Thoracic aorta (tissue), 2 donors: Measurements from ENCODE around the gene CUX1. TPM values are rescaled to one million over a fixed set of nuclear protein-coding genes. Genes with fewer than 3 reads are reported as not detected.
"Not testable (repeated sequence)": the region's sequence is repeated elsewhere in the genome, so short reads cannot be mapped to it uniquely, and the experiment has no call there.

Experiments used
- ATAC-seq: fragments of 150-250 bp; one replicate; pipeline ENCODE4 v1.8.0; 2017; ENCODE audit warnings: low read depth; ENCODE audit not compliant: insufficient number of reproducible peaks, low FRiP score
- DNase-seq: peaks from one replicate; pipeline ENCODE4 v3.0.0-alpha.2; 2020; ENCODE audit warnings: low spot score
- H3K27ac ChIP-seq, 2 donors: fragments of 200-600 bp; sonication (generic); 1 replicate in 1 of 2; 2 replicates in 1 of 2; pipeline ENCODE4 v1.5.1; 2016; ENCODE audit warnings: mild to moderate bottlenecking in 2 of 2, moderate library complexity in 2 of 2
- H3K27me3 ChIP-seq: fragments of 200-600 bp; sonication (generic); replicated peaks from 2 replicates; pipeline ENCODE4 v1.6.0; 2016; ENCODE audit warnings: mild to moderate bottlenecking; ENCODE audit not compliant: insufficient read depth
- H3K36me3 ChIP-seq: fragments of 200-600 bp; sonication (generic); one replicate; pipeline ENCODE4 v1.5.1; 2016
- H3K4me1 ChIP-seq, 2 donors: fragments of 200-600 bp; sonication (generic); 1 replicate in 1 of 2; 2 replicates in 1 of 2; pipeline versions ENCODE4 v1.5.1 to v1.6.0; 2016; ENCODE audit warnings: low read depth in 2 of 2, mild to moderate bottlenecking in 1 of 2; ENCODE audit not compliant: control insufficient read depth in 1 of 2
- H3K4me3 ChIP-seq: fragments of 200-600 bp; sonication (generic); 2 replicates; pipeline ENCODE4 v1.5.1; 2016; ENCODE audit warnings: mild to moderate bottlenecking
- H3K9me3 ChIP-seq: fragments of 200-600 bp; sonication (generic); 2 replicates; pipeline ENCODE4 v1.5.1; 2016
- total RNA-seq, 2 donors: library from RNA; depleted of rRNA; stranded (reverse); fragments of >200 nt; gene quantifications; one replicate each; pipeline versions ENCODE4 v1.1.0 to v1.2.3, GENCODE V29; 2016
- TF ChIP-seq, protein P1 (sequence below): fragments of 200-600 bp; sonication (generic); IDR thresholded peaks from one replicate; pipeline ENCODE4 v1.5.1; 2019; ENCODE audit warnings: antibody characterized with exemption

Gene CUX1
- total RNA-seq, 2 donors from 2014 or later: 85.0 to 179 TPM

DNA sequence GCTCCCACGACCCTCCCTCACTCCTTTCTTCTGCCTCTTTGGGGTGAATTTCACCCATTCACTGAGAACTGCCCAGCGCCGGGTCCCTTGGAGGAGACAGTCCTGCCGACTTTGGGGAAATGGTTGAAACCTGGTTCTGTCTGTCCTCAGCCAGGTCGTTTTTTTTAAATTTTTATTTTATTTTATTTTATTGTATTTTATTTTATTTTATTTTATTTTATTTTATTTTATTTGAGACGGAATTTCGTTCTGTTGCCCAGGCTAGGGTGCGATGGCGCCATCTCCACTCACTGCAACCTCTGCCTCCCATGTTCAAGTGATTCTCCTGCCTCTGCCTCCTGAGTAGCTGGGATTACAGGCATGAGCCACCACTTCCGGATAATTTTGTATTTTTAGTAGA is 363.3 kb downstream of the CUX1 start:
- Histone ChIP-seq H3K9me3 (no peaks in the 10 kb centered on the region), H3K36me3 (peaks cover 25% of the 10 kb centered on the region), H3K27ac (no peak overlapping the region), H3K27me3 (no peaks in the 10 kb centered on the region), H3K4me1 (peaks cover 0 to 5% of the 10 kb centered on the region in 2 donors), H3K4me3 (no peak overlapping the region)
- TF ChIP-seq, protein P1, sequence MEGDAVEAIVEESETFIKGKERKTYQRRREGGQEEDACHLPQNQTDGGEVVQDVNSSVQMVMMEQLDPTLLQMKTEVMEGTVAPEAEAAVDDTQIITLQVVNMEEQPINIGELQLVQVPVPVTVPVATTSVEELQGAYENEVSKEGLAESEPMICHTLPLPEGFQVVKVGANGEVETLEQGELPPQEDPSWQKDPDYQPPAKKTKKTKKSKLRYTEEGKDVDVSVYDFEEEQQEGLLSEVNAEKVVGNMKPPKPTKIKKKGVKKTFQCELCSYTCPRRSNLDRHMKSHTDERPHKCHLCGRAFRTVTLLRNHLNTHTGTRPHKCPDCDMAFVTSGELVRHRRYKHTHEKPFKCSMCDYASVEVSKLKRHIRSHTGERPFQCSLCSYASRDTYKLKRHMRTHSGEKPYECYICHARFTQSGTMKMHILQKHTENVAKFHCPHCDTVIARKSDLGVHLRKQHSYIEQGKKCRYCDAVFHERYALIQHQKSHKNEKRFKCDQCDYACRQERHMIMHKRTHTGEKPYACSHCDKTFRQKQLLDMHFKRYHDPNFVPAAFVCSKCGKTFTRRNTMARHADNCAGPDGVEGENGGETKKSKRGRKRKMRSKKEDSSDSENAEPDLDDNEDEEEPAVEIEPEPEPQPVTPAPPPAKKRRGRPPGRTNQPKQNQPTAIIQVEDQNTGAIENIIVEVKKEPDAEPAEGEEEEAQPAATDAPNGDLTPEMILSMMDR: no peak
- no peak for DNase-seq
- no peak for ATAC-seq

DNA sequence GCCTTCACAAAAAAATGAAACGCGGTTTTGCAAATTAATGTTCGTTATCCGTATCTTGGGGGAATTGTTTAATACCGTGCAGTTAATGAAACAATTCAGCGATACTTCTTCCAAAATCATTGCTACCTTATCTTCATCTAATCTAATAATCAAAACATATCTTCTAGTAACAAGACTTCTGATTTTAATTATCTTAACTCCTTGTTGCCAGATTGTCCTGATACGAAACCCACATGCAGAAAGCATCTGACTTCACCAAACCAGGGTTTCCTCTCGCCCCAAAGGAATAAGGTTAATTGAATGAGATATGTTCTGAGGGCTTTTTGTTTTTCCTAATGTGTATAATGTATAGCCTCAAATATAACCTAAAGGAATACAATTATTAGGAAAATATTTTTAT is 364.1 kb downstream of the CUX1 start:
- peaks cover 25% of the 10 kb centered on the region for H3K36me3 ChIP-seq
- H3K4me1 ChIP-seq: no peaks in the 10 kb centered on the region
- DNase-seq (no peak), ATAC-seq (no peak)
- no peak overlapping the region for H3K27ac ChIP-seq
- no peaks in the 10 kb centered on the region for H3K9me3 ChIP-seq
- H3K4me3 ChIP-seq: no peak overlapping the region
- TF ChIP-seq, protein P1: no peak
- H3K27me3 ChIP-seq: no peaks in the 10 kb centered on the region

DNA sequence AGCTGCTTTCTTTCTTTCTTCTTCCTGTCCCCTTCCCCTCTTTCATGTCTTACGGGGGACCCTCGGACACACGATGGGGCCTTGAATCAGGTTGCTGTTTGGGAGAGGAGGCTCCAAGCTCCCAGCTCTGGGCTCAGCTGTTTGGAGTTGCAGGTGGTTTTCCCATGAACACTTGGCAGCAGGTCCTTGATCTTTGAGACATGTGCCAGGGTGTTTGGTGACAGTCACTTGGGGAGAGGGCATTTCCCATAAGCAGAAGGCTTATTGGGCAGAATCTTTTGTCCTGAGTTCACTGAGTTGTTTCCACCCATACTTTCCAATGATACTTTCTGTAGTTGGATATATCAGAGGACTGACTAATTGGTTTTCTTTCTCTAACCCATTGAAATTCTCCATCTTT is 364.6 kb downstream of the CUX1 start:
- no peaks in the 10 kb centered on the region for H3K9me3 ChIP-seq
- H3K4me1 ChIP-seq: no peaks in the 10 kb centered on the region
- H3K36me3 ChIP-seq: peaks cover 27% of the 10 kb centered on the region
- ATAC-seq (no peak), DNase-seq (no peak)
- H3K27ac ChIP-seq: no peak overlapping the region
- TF ChIP-seq, protein P1: no peak
- H3K4me3 ChIP-seq: no peak overlapping the region
- no peaks in the 10 kb centered on the region for H3K27me3 ChIP-seq

DNA sequence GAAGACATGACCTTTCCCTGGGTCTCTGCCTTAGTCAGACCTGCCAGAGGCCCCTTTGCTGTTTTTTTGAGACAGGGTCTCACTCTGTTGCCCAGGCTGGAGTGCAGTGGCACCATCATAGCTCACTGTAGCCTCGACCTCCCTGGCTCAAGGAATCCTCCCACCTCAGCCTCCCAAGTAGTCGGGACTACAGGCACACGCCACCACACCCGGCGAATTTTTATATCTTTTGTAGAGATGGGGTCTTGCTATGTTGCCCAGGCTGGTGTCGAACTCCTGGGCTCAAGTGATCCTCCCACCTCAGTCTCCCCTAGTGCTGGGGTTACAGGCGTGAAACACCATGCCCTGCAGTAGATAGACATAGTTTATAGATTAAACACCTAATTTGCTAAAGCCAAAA is 366.4 kb downstream of the CUX1 start:
- H3K27ac ChIP-seq, H3K4me3 ChIP-seq, ATAC-seq, H3K27me3 ChIP-seq, DNase-seq, H3K4me1 ChIP-seq, H3K9me3 ChIP-seq: not testable (repeated sequence)
- peaks cover 26% of the 10 kb centered on the region for H3K36me3 ChIP-seq

DNA sequence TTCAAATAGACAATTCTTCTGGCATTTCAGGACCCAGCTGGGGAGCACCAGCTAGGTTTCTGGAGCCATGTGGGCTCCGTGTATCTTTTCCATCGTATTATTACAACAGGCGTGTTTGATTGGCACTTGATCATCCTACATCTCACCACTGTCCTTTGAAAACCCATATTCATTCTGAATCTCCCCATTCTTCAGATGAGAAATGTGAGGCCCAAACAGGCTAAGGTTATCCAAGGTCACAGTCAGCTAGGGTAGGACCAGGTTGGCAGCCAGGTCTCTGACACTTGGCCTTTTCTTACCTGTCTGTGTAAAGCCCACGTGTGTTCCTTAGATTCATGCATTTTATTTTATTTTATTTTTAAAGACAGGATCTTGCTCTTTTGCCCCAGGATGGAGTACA is 366.9 kb downstream of the CUX1 start:
- Histone ChIP-seq H3K27me3 (no peaks in the 10 kb centered on the region), H3K4me1 (no peaks in the 10 kb centered on the region), H3K9me3 (no peaks in the 10 kb centered on the region), H3K27ac (no peak overlapping the region), H3K36me3 (peaks cover 26% of the 10 kb centered on the region), H3K4me3 (no peak overlapping the region)
- no peak for DNase-seq
- no peak for ATAC-seq
- TF ChIP-seq, protein P1: no peak

DNA sequence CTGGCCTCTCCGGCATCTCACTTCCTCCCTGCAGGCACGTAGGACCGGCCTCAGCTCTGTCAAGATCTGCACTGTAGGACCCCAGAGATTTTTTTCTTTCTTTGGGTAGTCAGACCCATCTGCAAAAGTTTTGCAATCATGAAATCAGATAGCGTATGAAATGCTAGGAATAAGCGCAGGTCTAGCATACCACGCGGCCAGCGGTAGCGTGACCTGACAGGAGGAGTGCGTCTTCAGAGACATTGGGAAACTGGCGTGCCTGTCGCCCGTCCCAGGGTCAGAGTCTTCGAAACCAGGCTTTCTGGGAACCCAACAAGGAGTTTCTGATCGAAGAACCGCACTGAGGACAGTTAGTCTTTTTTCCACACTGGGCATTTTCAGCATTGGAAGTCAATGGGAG is 368.4 kb downstream of the CUX1 start:
- TF ChIP-seq, protein P1: no peak
- Histone ChIP-seq H3K4me3 (no peak overlapping the region), H3K4me1 (no peaks in the 10 kb centered on the region), H3K27ac (no peak overlapping the region), H3K27me3 (no peaks in the 10 kb centered on the region), H3K36me3 (peaks cover 33% of the 10 kb centered on the region), H3K9me3 (no peaks in the 10 kb centered on the region)
- DNase-seq (no peak), ATAC-seq (no peak)
